HG03097 (cell line): ENCODE measurements around the gene WBP1L.
A peak's percentile ranks its signal among the peaks of the same experiment; 100 is the strongest.

Source experiments
- ATAC-seq: cut with Tn5 transposase; IDR thresholded peaks from one replicate; pipeline ENCODE4 v1.9.1; 2021; ENCODE audit not compliant: unreplicated experiment, low FRiP score

Gene WBP1L

DNA sequence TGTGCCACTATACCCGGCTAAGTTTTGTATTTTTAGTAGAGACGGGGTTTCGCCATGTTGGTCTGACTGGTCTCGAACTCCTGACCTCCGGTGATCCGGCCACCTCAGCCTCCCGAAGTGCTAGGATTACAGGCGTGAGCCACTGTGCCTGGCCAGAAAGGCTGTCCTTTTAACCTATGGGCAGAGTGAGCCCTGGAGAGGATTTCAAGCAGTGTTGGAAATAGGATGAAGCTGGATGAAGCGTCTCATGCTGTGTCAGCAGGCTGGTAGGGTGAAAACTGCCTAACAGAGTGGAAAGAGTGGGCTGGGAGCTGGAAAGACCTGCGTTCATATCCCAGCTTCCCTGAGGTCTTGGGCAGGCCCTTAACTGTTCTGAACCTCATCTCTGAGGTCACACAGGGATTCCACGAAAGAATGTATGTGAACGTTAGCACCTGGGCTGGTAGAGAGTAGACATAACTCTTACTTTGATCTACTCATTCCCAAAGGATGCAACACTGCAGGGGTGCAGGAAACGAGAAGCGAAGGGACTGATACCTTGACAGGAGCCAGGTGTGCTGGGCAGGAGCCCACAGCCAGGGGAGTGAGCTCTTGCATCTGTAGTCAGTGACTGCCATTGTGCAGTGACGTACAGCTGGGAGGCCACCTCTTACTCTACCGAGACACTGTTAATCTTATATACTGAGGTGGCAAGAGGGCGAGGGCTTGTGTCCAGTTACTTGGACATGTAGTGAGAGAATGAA is 34.1 kb downstream of the WBP1L start:
- no peak for ATAC-seq

DNA sequence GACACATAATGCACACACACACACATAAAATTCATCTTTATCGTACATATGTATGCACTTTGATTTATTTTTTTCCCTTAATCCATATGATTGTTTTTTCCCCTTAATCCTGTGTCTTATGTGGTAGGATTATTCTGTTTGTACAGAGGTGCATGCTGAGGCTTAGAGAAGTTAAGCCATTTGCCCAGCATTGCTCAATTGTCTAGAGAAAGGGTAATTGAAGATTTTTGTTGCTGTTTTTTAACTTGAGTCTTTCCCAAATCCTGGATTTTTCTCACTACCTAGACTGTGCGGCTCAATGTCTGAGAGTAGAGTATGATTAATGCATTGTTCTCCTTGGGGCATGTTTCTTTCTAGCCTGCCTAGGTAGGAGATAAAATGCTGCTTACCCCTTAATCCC is 35.0 kb downstream of the WBP1L start:
- ATAC-seq, result no peak

GRCh38 chr10:102779680-102780526 is 36.2 kb downstream of the WBP1L start:
- no peak for ATAC-seq

DNA sequence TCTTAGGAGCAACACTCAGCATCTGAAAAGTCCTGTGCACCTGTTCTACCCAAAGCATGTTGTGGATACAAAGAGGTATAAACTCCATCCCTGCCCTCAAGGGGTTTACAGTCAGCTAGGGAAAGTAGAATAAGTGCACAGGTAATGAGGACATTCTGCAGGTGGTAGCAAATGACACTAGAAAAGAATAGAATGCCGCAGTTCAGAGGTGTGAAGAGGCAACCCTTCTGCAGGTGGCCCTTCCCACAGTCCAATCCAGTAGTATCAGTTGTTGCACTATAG is 36.7 kb downstream of the WBP1L start:
- no peak for ATAC-seq

DNA sequence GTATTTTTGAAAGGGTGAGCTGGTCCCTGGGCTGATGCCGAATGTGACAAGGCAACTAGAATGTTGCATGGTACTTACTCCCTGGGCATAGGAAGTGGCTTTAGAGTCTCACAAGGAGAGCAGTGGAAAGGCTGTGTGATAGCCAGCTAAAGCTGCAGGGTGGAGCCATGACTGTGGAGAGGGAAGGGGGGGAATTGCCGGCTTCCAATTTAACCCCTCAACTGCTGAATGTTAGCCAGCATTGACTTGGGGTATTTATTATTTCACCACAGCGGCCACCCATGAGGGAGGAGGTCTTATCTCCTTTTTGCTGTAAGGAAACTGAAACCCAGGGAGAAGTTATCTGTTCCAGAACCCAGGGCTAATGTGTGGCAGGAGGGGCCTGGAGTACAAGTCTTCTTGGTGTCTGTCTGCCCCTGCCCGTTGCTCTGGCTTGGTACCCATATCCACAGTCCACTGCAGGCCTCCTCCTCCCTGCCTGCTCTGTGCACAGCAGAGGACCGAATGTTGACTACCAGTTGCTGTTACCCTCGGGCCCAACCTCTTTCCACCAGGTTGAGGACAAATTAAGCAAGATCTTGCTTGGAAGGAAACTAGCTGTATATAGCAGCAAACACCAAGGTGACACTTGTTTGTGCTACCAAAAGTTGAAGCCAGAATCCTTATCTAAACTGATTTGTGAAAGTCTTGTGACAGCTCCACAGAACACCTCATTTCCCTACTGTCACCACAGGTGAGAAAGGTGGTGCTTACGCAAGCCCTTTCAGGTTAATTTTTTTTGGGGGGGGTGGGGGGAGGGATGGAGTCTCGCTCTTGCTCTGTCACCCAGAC is 37.6 kb downstream of the WBP1L start:
- no peak for ATAC-seq

- no peak for ATAC-seq
Observed at GRCh38 chr10:102781921-102782557, 38.3 kb downstream of the WBP1L start.

GRCh38 chr10:102782673-102783551 is 39.2 kb downstream of the WBP1L start:
- ATAC-seq, result no peak

GRCh38 chr10:102783568-102783967 is 39.8 kb downstream of the WBP1L start:
- ATAC-seq, result no peak

DNA sequence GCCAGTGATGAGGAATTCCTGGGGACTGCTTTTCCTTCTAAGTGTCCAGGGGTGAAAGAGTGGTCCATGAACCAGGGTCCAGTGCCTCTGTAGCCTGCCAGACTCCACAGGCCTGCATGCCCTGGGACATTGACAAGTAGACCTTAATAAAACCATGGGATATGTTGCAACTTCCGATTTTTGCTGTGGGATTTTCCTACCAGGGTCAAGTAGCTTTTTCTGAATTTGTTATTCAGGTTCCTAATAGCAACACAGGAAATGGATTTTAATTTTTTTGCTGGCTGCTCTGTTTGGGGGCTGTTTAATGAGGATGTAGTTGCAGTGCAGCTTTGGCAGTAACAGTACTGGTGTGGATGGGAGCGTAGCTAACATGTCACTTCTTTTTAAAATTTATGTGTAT is 42.1 kb downstream of the WBP1L start:
- no peak for ATAC-seq

- ATAC-seq, result no peak
Observed at GRCh38 chr10:102791754-102792395, 48.1 kb downstream of the WBP1L start.

DNA sequence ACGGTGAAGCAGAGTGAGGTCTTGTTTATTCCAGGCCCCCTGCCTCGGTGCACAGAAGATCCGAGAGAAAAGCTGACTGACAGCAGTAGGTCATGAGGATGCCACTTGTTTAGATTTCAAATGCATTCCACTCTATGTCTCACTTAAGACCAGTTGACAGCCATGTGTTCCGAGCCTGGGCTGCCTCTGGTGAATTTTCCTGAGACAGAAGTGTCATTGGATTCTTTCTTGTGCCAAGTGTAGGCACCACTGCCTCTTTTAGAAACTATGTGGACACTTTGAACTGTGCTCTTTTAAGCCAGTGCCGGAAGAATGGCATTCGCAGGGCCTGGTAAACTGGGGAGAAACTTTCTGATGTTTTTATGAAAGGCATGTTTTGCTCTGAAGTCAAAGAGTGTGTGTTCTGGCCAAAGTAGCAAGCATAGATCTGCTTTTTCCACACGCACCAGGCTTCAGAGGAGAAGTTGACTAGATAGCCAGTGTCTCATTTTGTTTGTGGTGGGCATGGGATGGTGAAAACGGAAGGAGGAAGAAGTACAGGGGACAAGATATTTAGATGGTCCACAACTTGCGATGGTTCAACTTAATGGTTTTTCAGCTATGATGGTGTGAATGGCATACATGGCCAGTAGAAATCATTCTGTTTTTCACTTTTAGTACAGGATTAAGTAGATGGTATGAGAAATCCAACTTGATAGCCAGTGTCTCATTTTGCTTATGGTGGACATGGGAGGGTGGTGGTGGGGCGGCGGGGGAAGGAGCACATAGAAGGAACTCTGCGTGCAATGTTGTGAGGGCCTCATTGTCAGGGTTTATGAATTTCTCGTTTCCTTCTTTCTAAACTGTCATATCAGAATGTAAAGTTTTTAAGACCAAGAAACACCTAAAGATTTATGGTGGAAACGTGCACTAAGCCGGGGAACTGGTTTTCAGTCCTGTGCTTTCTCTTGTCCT is 52.0 kb downstream of the WBP1L start:
- peak; percentile 13 for ATAC-seq

- ATAC-seq, result peak; percentile 85
Observed at GRCh38 chr10:102796407-102797176, 52.8 kb downstream of the WBP1L start.

DNA sequence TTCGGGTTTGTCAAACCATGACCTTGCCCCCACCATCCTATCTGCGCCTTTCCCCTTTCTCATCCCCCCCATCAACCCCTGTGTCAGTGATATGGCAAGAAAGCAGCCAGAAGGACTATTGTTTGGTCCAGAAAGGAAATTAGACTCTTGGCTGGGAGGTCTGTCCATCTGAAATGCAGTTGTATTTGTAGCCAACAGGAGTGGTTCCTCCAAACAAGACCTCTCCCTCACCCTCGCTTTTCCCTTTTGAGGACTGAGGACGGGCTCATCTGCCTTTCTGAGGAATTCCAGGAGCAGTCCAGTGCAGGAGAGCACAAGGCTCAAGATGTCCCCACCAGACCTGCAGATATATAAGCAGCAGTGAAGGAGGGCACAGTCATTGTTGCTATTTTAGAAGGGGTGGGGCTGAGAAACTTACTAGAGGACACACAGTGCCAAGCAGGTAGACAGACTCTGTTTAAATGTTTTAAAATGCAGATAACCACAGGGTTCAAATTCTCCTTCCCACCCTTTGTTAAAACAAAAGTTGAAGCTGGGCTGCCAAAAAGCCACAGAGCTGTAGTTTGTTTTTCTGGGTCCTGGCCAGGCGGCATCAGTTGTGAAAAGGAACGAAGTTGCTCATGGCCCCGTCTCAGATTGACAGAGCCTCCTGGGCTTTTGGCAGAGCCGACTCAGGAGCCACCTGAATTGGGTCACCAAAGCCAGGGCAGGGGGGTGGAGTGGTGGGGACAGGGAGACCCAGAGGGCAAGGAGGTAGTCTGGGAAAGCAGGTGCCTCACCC is 56.1 kb downstream of the WBP1L start:
- no peak for ATAC-seq

DNA sequence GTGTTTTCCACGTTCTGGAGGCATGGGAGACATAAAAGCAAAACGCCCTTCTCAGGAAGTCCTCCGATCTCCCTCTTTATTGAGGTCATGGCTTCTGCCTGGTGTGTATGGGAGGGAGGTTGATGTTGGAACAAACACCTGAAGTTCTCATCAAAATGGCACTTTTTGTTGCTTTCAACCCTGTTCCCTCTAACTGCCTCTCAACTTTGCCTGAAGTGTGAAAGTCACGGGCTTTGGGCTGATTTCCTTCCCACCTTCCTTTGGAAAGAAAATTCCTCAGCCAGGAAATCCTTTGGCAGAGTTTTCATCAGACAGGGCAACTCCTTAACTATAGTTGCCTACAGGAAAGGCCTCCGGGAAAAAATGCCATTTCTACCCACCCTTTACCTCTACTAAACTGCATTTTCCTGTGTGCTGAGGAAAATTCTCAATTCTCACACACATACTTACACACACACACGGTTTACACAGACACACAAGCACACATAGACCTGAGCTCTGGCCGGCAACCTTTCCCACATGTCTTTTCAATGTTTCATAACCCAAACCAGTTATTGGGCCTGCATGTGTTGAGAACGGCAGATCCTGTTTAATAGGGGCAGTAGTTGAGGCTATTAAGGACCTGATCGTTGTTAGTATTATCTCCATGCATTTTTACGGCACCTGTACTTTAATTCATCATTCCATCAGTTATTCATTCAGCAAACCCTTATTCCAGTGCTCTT is 57.0 kb downstream of the WBP1L start:
- ATAC-seq, result no peak

GRCh38 chr10:102801496-102801895 is 57.7 kb downstream of the WBP1L start:
- no peak for ATAC-seq

DNA sequence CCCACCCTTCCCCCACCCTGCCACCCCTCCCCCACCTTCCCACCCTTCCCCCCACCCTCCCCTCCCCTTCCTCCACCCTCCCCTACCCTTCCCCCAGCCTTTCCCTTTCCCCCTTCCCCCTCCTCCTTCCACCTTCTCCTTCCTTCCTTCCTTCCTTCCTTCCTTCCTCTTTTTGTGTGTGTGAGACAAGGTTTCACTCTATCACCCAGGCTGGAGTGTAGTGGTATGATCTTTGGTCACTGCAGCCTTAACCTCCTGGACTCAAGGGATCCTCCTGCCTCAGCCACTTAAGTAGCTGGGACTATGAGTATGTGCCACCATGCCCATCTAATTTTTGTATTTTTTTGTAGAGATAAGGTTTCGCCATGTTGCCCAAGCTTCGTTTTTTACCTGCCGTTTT is 58.2 kb downstream of the WBP1L start:
- ATAC-seq, result no peak
